Esophagus muscularis mucosa (tissue), 4 donors: ENCODE results near the gene SKIC2.
"Not testable (repeated sequence)": the region's sequence is repeated elsewhere in the genome, so short reads cannot be mapped to it uniquely, and the experiment has no call there.

Experiments used
- CTCF ChIP-seq, 3 experiments: fragments of 200-600 bp in 2 of 3; fragments of 450-650 bp in 1 of 3; sonication (generic) in 2 of 3; IDR thresholded peaks; one replicate each; pipeline ENCODE4 v1.5.1; 2017 to 2019; ENCODE audit warnings: antibody characterized with exemption in 3 of 3, mild to moderate bottlenecking in 2 of 3, moderate library complexity in 1 of 3
- EP300 ChIP-seq: sonication (generic); formaldehyde crosslinking; IDR thresholded peaks from one replicate; pipeline ENCODE4 v1.6.1; 2017; ENCODE audit warnings: antibody characterized with exemption
- POLR2A ChIP-seq: fragments of 450-650 bp; IDR thresholded peaks from one replicate; pipeline ENCODE4 v1.6.1; 2017; ENCODE audit warnings: antibody characterized with exemption, moderate library complexity, mild to moderate bottlenecking, low read depth
- POLR2AphosphoS5 ChIP-seq, 2 donors: sonication (generic); formaldehyde crosslinking; IDR thresholded peaks; one replicate each; pipeline ENCODE4 v1.6.1; 2017; ENCODE audit warnings: antibody characterized with exemption in 2 of 2

GRCh38 chr6:32008037-32008436 lies 49.1 kb downstream of the SKIC2 start:
- not testable (repeated sequence) for TF ChIP-seq CTCF (IDR thresholded peaks at IDR 0.05); EP300; POLR2AphosphoS5 (IDR thresholded peaks at IDR 0.05); POLR2A
